Measurements from ENCODE around the gene SMURF2. TPM values are rescaled to one million over a fixed set of nuclear protein-coding genes. Genes with fewer than 3 reads are reported as not detected.

Gene SMURF2
- total RNA-seq, 1 experiment from 2014 or later: 35.3 TPM

DNA sequence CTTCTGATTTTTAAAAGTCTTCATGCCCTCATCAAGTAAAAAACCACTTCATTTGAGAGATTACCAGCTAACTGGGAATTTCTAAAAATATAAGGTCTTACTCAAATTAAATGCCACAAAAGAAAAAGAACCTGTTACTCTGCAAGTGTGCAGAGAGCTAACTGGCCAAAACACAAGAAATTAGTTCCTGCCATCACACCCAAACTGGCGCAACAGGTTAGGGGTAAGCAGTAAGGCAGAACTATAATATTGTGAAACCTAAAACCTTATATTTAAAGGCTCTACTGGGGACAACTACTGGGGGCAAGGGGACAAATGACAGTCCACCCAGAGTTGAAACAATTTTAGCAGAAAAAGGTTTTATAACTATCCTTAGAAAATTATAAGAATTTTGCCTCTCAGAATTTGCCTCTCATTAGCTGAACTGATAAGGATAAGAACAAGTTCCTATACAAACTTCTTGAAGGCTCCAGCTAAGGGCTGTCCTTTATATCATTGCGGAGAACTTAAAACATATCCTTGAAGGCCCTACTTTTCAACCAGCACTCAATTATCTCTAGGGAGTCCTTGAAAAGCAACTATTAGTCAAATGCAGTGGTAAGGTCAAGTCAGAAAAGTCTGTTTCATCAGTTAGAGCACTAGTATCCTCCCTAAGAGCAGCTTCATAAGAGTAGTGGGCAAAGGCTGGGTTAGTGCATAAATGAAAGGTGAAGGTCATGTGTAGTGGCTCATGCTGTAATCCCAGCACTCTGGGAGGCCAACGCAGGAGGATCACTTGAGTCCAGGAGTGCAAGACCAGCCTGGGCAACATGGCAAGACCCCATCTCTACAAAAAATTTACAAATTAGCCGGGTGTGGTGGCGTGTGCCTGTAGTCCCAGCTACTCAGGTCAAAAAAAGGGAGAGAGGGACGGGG, 31.5 kb downstream of the SMURF2 start:
- H3K4me1 ChIP-seq (ENCODE audit: insufficient read depth, low read length): no peaks in the 10 kb centered on the region
- no peak overlapping the region for H3K27ac ChIP-seq (ENCODE audit: insufficient read length, low read depth, low read length)

More for the DNA sequence above, 31.5 kb downstream of the SMURF2 start:
- H2BK5ac ChIP-seq (ENCODE audit: insufficient read length, low read length): no peak overlapping the region
- no peak for DNase-seq
- Mint-ChIP-seq H3K36me3 (ENCODE audit: insufficient read depth in 1 of 3, low read depth in 3 of 3) (peaks cover 0 to 4% (median 0%) of the 10 kb centered on the region in 3 experiments; a peak in 2 of 7 replicates), H3K4me3 (no peak overlapping the region), H3K9me3 (no peaks in the 10 kb centered on the region), H3K27ac (no peak overlapping the region; a peak in 1 of 7 replicates), H3K27me3 (ENCODE audit: low read depth) (no peaks in the 10 kb centered on the region), H3K4me1 (peaks cover 0 to 3% of the 10 kb centered on the region in 2 experiments; a peak in 1 of 4 replicates)
- H4K91ac ChIP-seq (ENCODE audit: insufficient read length, low read depth, low read length): no peak overlapping the region
- no peak overlapping the region for H2AK5ac ChIP-seq (ENCODE audit: insufficient read length, low read length)
- H3K56ac ChIP-seq (ENCODE audit: insufficient read length, low read depth, low read length): no peak overlapping the region
- H4K20me1 ChIP-seq (ENCODE audit: control insufficient read depth, insufficient read depth, insufficient read length): no peaks in the 10 kb centered on the region
- H4K5ac ChIP-seq (ENCODE audit: insufficient read length, low read depth, low read length): no peak overlapping the region
- H3K23me2 ChIP-seq (ENCODE audit: insufficient read length, low read depth, low read length, poor library complexity, severe bottlenecking): no peaks in the 10 kb centered on the region
- H3K9me3 ChIP-seq (ENCODE audit: control insufficient read depth, low read depth, low read length): no peaks in the 10 kb centered on the region
- no peak overlapping the region for H2BK120ac ChIP-seq (ENCODE audit: low read depth, low read length, poor library complexity, severe bottlenecking)
- no peak overlapping the region for H3K14ac ChIP-seq (ENCODE audit: insufficient read depth, low read length)
- no peak overlapping the region for H2BK20ac ChIP-seq (ENCODE audit: low read depth, low read length, poor library complexity, severe bottlenecking)
- no peak overlapping the region for H3T11ph ChIP-seq (ENCODE audit: low read length)
- H3K4ac ChIP-seq (ENCODE audit: low read depth, low read length): no peak overlapping the region
- H3K4me2 ChIP-seq (ENCODE audit: insufficient read depth, insufficient read length, low read length): no peak overlapping the region
- no peak overlapping the region for H2AFZ ChIP-seq (ENCODE audit: low read length)
- peaks cover 8% of the 10 kb centered on the region for H3K79me1 ChIP-seq (ENCODE audit: insufficient read depth, low read depth, low read length, poor library complexity, severe bottlenecking)
- no peak overlapping the region for H3K18ac ChIP-seq (ENCODE audit: insufficient read length, low read depth, low read length)
- H3K23ac ChIP-seq (ENCODE audit: insufficient read length, low read depth, low read length): no peak overlapping the region
- peaks cover 4% of the 10 kb centered on the region; the same call in 1 of the 2 replicates for H3K79me2 ChIP-seq (ENCODE audit: insufficient read depth, low read length)
- H3K27me3 ChIP-seq (ENCODE audit: insufficient read depth, low read length): no peaks in the 10 kb centered on the region
- H2BK15ac ChIP-seq (ENCODE audit: low read depth, low read length): no peak overlapping the region
- no peak overlapping the region for H3K9ac ChIP-seq (ENCODE audit: extremely low read depth, insufficient read length, low read length)
- TF ChIP-seq, protein P1, sequence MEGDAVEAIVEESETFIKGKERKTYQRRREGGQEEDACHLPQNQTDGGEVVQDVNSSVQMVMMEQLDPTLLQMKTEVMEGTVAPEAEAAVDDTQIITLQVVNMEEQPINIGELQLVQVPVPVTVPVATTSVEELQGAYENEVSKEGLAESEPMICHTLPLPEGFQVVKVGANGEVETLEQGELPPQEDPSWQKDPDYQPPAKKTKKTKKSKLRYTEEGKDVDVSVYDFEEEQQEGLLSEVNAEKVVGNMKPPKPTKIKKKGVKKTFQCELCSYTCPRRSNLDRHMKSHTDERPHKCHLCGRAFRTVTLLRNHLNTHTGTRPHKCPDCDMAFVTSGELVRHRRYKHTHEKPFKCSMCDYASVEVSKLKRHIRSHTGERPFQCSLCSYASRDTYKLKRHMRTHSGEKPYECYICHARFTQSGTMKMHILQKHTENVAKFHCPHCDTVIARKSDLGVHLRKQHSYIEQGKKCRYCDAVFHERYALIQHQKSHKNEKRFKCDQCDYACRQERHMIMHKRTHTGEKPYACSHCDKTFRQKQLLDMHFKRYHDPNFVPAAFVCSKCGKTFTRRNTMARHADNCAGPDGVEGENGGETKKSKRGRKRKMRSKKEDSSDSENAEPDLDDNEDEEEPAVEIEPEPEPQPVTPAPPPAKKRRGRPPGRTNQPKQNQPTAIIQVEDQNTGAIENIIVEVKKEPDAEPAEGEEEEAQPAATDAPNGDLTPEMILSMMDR (conservative IDR thresholded peaks at IDR 0.05): no peak
- no CpG with 5 or more reads among the region's 6 CpGs for WGBS (ENCODE audit: extremely low coverage, insufficient read length, low lambda C conversion rate)
- H2BK12ac ChIP-seq (ENCODE audit: insufficient read length, low read depth, low read length): no peak overlapping the region
- no peak overlapping the region for H4K8ac ChIP-seq (replicated peaks; ENCODE audit: insufficient read length, low read depth, low read length)
